Measurements from ENCODE around the gene KANK4. TPM values are rescaled to one million over a fixed set of nuclear protein-coding genes. Genes with fewer than 3 reads are reported as not detected.

Gene KANK4
- total RNA-seq, 1 donor from 2014 or later = 1.0 TPM

DNA sequence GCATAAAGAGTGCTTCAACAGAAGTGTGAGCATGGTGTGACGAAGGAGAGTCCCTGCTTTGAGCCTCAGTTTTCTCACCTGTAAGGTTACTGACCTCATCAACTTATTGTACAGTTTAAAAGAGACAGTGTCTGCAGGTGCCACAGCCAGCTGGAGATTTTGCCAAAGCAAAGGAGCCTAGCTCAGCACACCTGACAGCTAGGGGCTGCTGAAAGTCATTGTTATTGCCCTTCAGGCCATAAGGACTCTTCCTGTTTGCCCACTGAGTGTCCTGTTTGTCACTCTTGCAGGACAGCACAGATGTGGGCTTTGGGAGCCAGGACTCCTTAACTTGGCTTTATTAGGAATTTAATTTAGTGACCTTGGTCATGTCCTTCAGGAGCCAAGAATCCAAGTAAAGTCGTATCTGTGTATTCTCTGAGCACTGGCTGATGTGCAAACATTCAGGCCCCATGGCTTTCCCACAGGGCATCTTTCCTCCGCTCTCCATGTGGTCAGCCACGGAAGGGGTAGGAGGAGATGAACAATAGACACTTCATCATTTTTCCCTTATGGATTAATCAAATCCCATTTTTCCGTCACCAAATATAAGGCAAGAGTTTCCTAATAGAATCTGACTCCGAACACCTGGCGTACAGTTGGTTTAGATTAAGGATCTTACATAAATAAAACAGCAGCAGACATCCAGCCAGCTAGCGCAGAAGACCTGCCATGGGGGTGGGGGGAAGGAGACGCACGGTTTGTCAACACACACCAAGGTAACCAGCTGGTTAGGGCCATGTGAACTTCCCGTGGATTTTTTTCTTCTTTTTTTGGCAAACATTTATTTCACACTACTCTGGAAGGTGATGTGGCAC is 43.1 kb upstream of the KANK4 start:
- Mint-ChIP-seq H3K27ac (no peak overlapping the region), H3K4me1 (ENCODE audit: low read depth) (peaks cover 11% of the 10 kb centered on the region)

DNA sequence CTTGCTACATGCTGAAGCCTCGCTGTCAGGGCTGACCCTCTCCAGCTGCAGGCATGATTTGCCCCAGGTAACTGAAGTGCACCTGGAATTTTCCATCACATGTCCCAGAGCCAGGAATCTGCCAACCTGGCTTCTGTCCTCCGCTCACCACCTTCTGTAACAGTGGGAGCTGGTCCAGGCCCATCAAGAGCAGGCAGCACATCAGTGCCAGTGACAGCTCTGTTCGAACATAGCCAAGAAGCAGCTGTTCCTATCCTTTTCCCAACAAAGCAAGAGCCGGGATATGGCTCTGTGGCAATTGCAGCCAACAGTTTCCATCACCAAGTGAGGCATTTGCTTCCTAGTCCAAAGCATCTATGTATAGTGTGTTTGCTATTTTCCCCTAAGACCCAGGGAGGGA is 42.2 kb upstream of the KANK4 start:
- Mint-ChIP-seq H3K4me1 (ENCODE audit: low read depth) (peaks cover 11% of the 10 kb centered on the region), H3K4me3 (ENCODE audit: low read depth) (no peak overlapping the region), H3K27ac (no peak overlapping the region), H3K9me3 (ENCODE audit: low read depth) (no peaks in the 10 kb centered on the region), H3K27me3 (no peaks in the 10 kb centered on the region), H3K36me3 (ENCODE audit: insufficient read depth) (no peaks in the 10 kb centered on the region)
- no peak for TF ChIP-seq CTCF (IDR thresholded peaks at IDR 0.05; ENCODE audit: unreplicated experiment)
- DNase-seq (ENCODE audit: low spot score, unreplicated experiment) = no peak

More for the DNA sequence above, 43.1 kb upstream of the KANK4 start:
- Mint-ChIP-seq H3K4me3 (ENCODE audit: low read depth) (no peak overlapping the region), H3K36me3 (ENCODE audit: insufficient read depth) (no peaks in the 10 kb centered on the region), H3K9me3 (ENCODE audit: low read depth) (peaks cover 4% of the 10 kb centered on the region), H3K27me3 (no peaks in the 10 kb centered on the region)
- DNase-seq (ENCODE audit: low spot score, unreplicated experiment) = no peak
- no peak for TF ChIP-seq CTCF (IDR thresholded peaks at IDR 0.05; ENCODE audit: unreplicated experiment)

DNA sequence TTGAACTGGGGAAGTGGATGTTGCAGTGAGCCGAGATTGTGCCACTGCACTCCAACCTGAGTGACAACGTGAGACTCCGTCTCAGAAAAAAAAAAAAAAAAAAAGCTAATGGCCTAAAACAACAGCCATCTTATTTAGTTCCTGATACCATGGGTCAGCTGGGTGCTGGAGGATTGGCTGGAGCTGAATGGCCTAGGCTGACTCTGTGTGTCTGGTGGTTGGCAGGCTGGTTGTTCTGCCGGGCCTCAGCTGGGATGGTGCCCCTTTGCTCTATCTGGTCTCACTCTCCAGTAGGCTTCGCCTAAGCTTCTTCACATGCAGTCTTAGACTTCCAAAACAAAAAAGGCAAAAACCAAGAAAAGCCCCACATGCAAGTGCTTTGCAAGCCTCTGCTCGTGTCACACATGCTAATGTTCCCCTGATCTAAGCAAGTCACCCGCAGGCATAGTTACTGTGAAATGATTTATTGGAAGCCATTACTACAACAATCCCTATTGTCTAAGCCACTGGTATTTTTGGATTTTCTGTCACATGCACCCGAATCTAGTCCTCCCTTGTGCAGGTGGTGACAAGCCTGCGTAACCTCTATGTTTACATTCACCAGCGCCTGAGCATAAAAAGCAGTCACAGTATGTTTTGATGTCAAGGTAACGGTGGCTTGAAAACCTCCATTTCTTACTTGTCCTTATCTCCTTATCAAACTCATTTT is 39.6 kb upstream of the KANK4 start:
- no peak for TF ChIP-seq CTCF (IDR thresholded peaks at IDR 0.05; ENCODE audit: unreplicated experiment)
- Mint-ChIP-seq H3K27me3 (no peaks in the 10 kb centered on the region), H3K36me3 (ENCODE audit: insufficient read depth) (no peaks in the 10 kb centered on the region), H3K27ac (no peak overlapping the region), H3K4me1 (ENCODE audit: low read depth) (peaks cover 11% of the 10 kb centered on the region), H3K4me3 (ENCODE audit: low read depth) (no peak overlapping the region), H3K9me3 (ENCODE audit: low read depth) (no peaks in the 10 kb centered on the region)
- no peak for DNase-seq (ENCODE audit: low spot score, unreplicated experiment)

DNA sequence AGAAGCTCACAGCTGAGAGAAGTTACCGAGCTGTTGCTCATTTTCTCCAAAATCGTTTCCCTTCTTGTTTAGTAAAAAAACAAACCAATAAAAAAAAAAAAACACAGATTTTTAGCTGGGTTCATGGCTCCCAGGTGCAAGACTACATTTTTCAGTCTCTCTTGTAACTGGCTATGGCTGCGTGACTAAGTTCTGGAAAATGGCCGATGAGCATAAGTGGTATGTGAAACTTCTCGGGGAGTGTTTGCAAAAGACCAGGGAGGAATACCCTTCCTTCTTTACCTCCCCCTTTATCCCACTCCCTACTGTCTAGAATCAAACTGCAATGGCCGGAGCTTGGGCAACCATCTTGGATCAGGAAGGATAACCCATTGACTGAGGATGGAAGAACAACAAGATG is 38.7 kb upstream of the KANK4 start:
- peaks cover 11% of the 10 kb centered on the region for H3K4me1 Mint-ChIP-seq (ENCODE audit: low read depth)
- no peak for TF ChIP-seq CTCF (IDR thresholded peaks at IDR 0.05; ENCODE audit: unreplicated experiment)
- peak overlapping the region; percentile 50 for H3K27ac Mint-ChIP-seq
- no peak for DNase-seq (ENCODE audit: low spot score, unreplicated experiment)
- H3K36me3 Mint-ChIP-seq (ENCODE audit: insufficient read depth) = no peaks in the 10 kb centered on the region
- peaks cover 6% of the 10 kb centered on the region for H3K27me3 Mint-ChIP-seq
- no peaks in the 10 kb centered on the region for H3K9me3 Mint-ChIP-seq (ENCODE audit: low read depth)
- no peak overlapping the region for H3K4me3 Mint-ChIP-seq (ENCODE audit: low read depth)

- H3K4me1 Mint-ChIP-seq (ENCODE audit: low read depth) = peaks cover 7% of the 10 kb centered on the region
- DNase-seq (ENCODE audit: low spot score, unreplicated experiment) = no peak
- H3K27me3 Mint-ChIP-seq = peaks cover 6% of the 10 kb centered on the region
- no peaks in the 10 kb centered on the region for H3K36me3 Mint-ChIP-seq (ENCODE audit: insufficient read depth)
- H3K9me3 Mint-ChIP-seq (ENCODE audit: low read depth) = no peaks in the 10 kb centered on the region
- no peak overlapping the region for H3K27ac Mint-ChIP-seq
- TF ChIP-seq CTCF (IDR thresholded peaks at IDR 0.05; ENCODE audit: unreplicated experiment) = no peak
- H3K4me3 Mint-ChIP-seq (ENCODE audit: low read depth) = no peak overlapping the region
These were observed 37.1 kb upstream of the KANK4 start for GRCh38 chr1:62356257-62356835.

All from progenitor cell of endocrine pancreas (in vitro differentiated cells).